Liver (tissue), 3 donors: ENCODE data around the gene COA8.

Source experiments
- CTCF ChIP-seq: fragments of 150-350 bp; IDR thresholded peaks from 2 replicates; pipeline ENCODE4 v1.5.1; 2017; ENCODE audit warnings: improper control_type of control experiment, low read depth, low read length; ENCODE audit not compliant: missing input control
- FOXA1 ChIP-seq: IDR thresholded peaks from 2 replicates; pipeline ENCODE4 v1.6.1; 2016; ENCODE audit warnings: antibody characterized with exemption
- MAX ChIP-seq: IDR thresholded peaks from 2 replicates; pipeline ENCODE4 v1.6.1; 2016; ENCODE audit warnings: antibody characterized with exemption
- REST ChIP-seq: IDR thresholded peaks from 2 replicates; pipeline ENCODE4 v1.6.1; 2016; ENCODE audit warnings: antibody characterized with exemption, mild to moderate bottlenecking
- TAF1 ChIP-seq: conservative IDR thresholded peaks from 2 replicates; pipeline ENCODE4 v1.6.1; 2016; ENCODE audit warnings: antibody characterized with exemption, mild to moderate bottlenecking
- ZBTB33 ChIP-seq: IDR thresholded peaks from 2 replicates; pipeline ENCODE4 v1.6.1; 2016; ENCODE audit warnings: antibody characterized with exemption
- donor health status: healthy.
- donor health status: healthy.

- TF ChIP-seq CTCF (no peak), TAF1 (no peak), ZBTB33 (no peak), MAX (no peak), REST (no peak), FOXA1 (no peak)
These were observed 42.9 kb upstream of the COA8 start for GRCh38 chr14:103519837-103520212.
